Stimulated activated CD4-positive, alpha-beta T cell treated with anti-CD3 and anti-CD28 coated beads, Interleukin-1b, Interleukin-23, amount 100 ng/mL, for 48 hours (primary cell): Measurements from ENCODE around the gene TSPAN5.
"Not testable (repeated sequence)": the region's sequence is repeated elsewhere in the genome, so short reads cannot be mapped to it uniquely, and the experiment has no call there.

Source experiments
- DNase-seq: peaks from one replicate; pipeline ENCODE4 v3.0.0-alpha.2; 2020

TSPAN5 gene

GRCh38 chr4:98658287-98659105 lies at the start of gene TSPAN5:
Gene TSPAN5, minus strand, starts transcription at chr4:98658611.
- peak; percentile 80 for DNase-seq

DNA sequence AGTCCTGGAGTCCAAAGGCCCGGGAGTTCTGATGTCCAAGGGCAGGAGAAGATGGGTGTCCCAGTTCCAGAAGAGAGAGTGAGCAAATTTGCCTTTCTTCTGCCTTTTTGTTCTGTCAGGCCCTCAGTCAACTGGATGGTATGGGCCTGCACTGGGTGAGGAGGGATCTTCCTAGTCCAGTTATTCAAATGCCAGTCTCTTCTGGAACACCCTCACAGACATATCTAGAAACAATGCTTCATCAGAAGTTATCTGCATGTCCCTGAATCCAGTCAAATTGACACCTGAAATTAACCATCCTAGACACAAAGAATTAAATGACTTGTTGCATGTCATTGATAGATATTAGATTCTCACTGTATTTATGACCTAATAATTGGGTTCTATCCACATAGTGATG lies 48.5 kb upstream of the TSPAN5 start:
- DNase-seq = no peak

DNA sequence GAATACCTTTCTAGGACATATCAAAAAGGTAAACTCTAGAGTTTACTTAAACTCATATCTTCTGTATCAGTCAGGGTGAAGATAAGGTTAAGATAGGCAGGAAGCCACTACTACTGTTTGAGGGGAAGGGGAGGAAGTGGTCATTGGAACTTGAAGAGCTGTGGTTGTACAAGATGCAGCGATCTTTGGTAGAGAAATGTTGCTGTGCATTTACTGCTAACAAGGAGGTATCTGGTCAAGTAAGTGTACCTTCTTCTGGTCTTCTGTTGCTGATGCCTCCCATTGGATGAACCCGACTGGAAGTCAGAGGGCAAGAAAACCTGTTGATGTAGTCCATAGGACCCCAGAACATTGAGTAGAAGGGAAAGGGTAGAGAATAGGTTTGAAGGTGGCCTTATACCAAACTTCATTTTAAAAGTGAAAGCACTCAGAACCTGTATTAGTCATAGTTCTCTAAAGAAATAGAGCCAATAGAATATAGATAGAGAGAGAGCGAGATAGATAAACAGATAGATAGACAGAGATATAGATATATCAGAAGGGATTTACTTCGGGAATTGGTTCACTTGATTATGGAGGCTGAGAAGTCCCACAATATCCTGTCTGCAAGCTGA lies 47.9 kb upstream of the TSPAN5 start:
- DNase-seq = no peak

- DNase-seq = not testable (repeated sequence)
Measured at GRCh38 chr4:98705586-98705985, 47.2 kb upstream of the TSPAN5 start.

DNA sequence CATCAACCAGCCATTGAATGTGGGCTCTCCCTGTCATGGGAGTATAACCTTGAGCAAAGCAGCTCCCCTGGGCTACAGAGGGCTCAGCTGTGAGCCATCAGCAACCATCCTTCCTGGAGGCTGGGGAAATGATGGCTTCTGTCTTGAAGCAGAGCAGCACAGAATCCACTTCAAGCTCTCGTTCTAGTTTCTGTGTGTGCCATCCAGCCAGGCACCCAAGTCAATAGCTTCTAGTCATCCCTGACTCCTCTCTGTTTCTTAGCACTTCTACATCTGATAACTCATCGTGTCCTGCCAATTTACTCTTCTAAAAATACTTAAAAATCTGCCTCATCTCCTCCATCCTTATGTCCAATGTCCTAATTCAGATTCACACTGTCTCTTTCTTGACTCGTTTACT lies 42.2 kb upstream of the TSPAN5 start:
- DNase-seq = no peak

DNA sequence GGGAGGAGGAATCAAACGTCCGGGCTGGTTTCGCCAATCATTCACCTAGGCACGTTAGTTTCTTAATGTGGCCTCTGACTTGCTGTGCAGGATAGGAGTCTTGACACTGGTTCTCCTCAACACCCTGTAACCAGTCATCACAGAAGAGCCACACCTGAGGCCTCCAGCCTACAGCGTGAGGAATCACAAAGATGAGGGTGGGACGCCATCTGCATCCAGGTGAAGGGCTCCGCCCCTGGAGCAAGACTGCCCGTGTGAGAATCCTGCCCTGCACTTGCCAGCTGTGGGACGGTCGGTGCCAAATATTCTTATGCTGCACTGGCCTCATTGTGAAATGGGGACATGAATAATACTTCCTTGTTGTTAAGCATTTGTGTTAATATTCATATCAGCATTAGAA lies 35.7 kb upstream of the TSPAN5 start:
- DNase-seq = no peak

DNA sequence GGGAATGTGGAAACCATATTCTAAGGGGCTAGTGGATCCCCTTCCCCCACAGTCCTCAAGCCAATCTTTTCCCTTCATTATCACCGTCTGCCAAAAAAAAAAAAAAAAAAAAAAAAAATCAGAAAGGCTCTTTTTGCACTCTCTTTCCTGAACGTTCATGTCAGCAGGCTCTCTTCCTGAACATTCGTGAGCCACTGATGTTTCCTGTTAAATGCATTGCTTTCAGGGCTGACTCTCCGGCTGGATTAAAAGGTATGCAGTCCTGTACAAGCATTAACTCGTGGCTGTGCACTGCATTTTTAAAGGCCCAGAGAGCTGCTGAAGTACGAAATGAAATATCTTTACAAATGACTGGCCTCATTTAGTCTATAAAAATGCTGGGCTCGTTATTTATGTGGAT lies 34.0 kb upstream of the TSPAN5 start:
- no peak for DNase-seq

- DNase-seq = no peak
Measured at GRCh38 chr4:98691588-98691987, 33.2 kb upstream of the TSPAN5 start.

DNA sequence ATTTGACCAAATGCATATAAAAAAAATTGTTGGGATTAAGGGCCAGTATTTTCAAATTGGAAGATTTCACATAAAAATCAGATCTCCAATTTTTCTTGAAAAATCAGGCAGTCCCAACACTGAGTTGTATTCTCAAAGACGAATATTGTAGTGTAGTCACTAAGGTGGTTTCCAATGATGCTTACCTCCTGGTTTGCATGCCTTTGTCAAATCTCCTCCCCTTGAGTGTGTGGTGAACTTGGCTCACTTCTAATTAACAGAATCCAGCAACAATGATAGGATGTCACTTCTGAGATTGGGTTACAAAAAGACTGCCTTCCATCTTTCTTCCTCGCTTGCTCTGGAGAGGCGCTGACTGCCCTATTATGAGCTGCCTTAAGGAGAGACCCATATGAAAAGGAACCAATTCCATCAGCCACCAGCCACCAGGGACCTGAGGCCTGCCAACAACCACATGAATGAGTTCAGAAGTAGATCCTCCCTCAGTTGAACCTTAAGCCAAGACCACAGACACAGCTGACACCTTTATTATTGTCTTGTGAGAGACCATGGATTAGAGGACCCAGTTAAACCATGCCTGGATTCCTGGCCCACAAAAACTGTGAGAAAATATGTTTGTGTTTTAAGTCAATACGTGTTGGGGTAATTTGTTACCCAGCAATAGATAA lies 31.2 kb upstream of the TSPAN5 start:
- no peak for DNase-seq

- peak; percentile 45 for DNase-seq
Measured at GRCh38 chr4:98688411-98689290, 30.2 kb upstream of the TSPAN5 start.

GRCh38 chr4:98687876-98688275 lies 29.5 kb upstream of the TSPAN5 start:
- DNase-seq = no peak

GRCh38 chr4:98686847-98687246 lies 28.4 kb upstream of the TSPAN5 start:
- no peak for DNase-seq

- no peak for DNase-seq
Measured at GRCh38 chr4:98686043-98686707, 27.8 kb upstream of the TSPAN5 start.

- no peak for DNase-seq
Measured at GRCh38 chr4:98685225-98686042, 27.0 kb upstream of the TSPAN5 start.

DNA sequence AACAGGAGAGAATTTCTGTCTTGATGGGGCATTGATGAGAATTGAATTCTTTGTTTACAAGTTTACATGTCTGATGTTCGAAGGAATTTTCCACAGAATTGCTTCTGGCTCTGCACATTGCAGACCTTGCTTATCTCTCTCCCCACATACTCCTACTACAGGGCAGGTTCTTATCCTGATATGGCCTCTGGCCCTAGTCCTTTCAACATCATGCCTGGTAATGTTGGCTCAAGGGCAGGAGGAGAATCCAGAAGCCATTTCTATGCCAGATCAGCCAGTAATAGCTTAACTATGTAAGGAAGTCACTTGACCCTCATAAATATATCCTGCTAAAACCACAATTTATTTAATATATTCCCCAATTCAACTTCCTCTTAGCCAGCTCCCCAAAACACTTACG lies 24.3 kb upstream of the TSPAN5 start:
- no peak for DNase-seq

DNA sequence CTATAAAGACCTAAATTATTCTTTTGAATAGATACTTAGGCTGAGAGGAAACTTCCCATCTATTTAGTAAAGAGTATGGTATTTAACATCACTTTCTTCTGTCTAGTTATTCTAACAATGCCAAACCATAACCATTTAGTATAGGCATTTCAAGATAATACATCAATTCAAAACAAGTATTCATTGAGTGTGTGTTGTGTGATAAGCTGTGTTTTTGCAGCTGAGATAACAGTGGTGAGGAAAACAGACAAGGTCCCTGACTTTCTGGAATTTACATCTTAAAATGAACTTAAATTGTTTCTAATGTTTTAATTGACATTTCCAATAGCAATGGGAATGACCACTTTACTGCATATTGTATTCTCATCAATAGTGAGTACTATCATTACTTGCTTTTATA lies 22.4 kb upstream of the TSPAN5 start:
- no peak for DNase-seq

- DNase-seq = no peak
Measured at GRCh38 chr4:98679738-98680137, 21.3 kb upstream of the TSPAN5 start.

DNA sequence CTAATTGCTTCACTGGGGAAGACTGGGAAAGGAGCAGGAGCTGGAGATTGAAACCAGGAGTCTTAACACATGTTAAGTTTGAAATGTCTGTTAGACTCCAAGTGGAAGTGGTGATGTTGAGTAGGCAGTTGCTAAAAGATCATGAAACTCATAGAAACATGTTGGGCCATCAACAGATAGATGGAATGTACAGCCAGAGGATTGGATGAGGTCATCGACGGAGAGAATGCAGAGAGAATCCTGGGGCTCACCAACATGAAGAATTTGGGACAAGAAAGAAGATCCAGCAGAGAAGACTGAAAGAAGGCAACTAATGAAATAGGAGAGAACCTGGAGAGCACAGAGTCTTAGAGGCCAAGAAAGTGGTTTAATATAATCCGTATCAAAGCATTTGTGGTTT lies 19.4 kb upstream of the TSPAN5 start:
- no peak for DNase-seq

- no peak for DNase-seq
Measured at GRCh38 chr4:98674404-98675173, 16.2 kb upstream of the TSPAN5 start.

DNA sequence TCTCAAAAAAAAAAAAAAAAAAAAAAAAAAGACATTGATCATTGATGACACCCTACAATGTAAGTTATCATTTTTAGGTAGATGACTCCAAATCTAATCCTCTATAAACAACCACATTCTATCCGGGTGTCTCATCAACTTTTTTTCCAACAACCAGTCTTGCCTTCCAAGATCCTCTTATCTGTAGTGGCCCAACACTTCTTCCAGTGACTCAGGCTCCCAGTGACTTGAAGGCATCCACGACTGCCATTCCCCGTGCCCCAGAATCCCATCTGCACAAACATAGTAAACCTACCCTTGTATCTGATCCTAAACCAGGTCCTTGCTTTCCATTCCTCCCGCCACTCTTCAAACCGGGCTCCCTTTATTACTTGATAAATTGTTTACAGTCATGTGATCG lies 15.6 kb upstream of the TSPAN5 start:
- DNase-seq = no peak

DNA sequence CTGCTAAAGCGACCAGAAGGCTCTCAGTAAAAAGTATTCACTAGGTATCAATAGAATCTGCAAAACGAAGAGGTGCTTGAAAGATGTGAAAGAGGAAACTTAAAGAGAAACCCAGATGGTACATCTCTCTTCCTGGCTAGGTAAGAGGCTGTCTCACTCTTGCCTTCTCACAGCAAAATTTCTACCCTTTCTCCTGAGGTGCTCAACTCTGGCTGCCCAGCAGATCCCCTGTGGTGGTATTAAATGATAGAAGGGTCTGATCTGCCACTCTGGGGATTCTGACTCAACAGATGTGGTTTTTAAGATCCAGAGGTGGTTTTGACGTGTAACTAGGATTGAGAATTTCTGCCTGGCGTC lies 14.9 kb upstream of the TSPAN5 start:
- DNase-seq = no peak
